22Rv1 (cell line): ENCODE measurements around the gene NBAS.

Source experiments
- H3K27ac ChIP-seq: fragments of 450-650 bp; 2 replicates; pipeline ENCODE4 v1.5.1; 2017
- ZFX ChIP-seq: fragments of 450-650 bp; IDR thresholded peaks from 2 replicates; pipeline ENCODE4 v1.6.1; 2017; ENCODE audit warnings: antibody characterized with exemption, borderline replicate concordance
- TF ChIP-seq, protein P1 (sequence below): fragments of 450-650 bp; IDR thresholded peaks from 2 replicates; pipeline ENCODE4 v1.5.1; 2017; ENCODE audit warnings: mild to moderate bottlenecking

NBAS gene

DNA sequence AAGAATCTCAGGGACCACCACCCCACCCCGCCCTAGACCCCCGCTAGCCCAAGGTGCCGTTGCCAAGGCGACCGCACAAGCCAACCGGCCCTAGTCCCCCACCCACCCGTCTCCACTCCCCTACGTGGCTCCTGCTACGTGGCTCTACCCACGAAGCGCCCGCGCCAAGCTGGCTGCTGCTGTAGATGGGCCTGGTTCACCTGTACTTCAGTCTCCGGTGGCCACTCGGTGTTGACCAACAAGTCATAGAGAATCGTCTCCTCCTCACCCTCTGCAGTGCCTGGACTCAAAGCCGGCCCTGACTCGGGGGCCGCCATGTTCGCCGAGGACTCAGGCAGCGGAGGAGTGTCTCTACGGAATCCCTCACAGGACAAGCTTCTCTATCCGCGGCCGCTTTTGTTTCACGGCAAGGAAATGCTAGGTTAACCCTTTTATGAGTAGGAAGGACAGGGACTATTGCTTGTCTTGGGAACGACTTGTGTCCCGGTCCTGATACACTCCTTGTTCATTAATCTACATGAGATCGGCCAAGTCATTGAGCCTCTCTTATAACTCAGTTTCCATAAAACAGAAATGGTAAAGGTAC, at the start of gene NBAS:
Gene NBAS (minus strand): TSS at position 347 of the 586 bp plus-strand sequence. CDS start 30 bp downstream, at position 317.
- no peak for TF ChIP-seq ZFX
- TF ChIP-seq, protein P1, sequence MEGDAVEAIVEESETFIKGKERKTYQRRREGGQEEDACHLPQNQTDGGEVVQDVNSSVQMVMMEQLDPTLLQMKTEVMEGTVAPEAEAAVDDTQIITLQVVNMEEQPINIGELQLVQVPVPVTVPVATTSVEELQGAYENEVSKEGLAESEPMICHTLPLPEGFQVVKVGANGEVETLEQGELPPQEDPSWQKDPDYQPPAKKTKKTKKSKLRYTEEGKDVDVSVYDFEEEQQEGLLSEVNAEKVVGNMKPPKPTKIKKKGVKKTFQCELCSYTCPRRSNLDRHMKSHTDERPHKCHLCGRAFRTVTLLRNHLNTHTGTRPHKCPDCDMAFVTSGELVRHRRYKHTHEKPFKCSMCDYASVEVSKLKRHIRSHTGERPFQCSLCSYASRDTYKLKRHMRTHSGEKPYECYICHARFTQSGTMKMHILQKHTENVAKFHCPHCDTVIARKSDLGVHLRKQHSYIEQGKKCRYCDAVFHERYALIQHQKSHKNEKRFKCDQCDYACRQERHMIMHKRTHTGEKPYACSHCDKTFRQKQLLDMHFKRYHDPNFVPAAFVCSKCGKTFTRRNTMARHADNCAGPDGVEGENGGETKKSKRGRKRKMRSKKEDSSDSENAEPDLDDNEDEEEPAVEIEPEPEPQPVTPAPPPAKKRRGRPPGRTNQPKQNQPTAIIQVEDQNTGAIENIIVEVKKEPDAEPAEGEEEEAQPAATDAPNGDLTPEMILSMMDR = no peak
- peak within 1 kb of the TSS; percentile 76 for H3K27ac ChIP-seq

DNA sequence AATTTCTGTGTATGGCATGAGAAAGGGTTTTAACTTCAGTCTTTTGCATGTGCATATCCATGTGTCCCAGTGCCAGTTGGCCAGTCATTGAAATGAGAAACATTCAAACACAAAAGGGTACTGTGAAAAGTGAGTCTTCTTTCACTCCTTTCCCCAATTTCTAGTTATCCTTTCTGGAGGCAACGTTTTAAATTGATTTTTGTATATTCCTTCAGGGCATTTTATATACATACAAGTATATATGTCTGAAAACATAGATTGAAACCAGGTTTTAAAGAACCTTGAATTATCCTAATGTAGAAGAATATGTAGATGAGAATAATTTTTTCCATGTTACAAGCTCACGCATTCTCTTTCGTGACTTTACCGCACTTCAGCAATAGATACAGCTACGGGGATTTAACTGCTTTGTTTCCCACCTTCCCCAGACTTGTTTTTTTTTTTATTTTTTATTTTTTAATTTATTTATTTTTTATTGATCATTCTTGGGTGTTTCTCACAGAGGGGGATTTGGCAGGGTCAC, 49.4 kb upstream of the NBAS start:
- no peak overlapping the region for H3K27ac ChIP-seq
- TF ChIP-seq, protein P1 = no peak
- no peak for TF ChIP-seq ZFX

- no peak for TF ChIP-seq ZFX
- TF ChIP-seq, protein P1 = no peak
- no peak overlapping the region for H3K27ac ChIP-seq
These were observed 48.4 kb upstream of the NBAS start for GRCh38 chr2:15609341-15610042.

DNA sequence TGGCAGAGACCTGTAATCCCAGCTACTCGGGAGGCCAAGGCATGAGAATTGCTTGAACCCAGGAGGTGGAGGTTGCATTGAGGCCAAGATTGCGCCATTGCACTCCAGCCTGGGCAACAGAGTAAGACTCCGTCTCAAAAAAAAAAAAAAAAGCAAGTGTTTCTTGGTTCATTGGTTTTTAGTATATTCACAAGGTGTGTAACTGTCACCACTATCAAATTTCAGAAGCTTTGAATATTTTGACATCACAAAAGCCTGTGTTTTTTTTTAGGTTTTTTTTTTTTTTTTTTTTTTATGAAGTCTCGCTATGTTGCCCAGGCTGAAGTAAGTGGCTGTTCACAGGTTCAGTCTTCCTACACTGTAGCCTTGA, 47.2 kb upstream of the NBAS start:
- no peak for TF ChIP-seq ZFX
- TF ChIP-seq, protein P1 = no peak
- H3K27ac ChIP-seq = no peak overlapping the region

DNA sequence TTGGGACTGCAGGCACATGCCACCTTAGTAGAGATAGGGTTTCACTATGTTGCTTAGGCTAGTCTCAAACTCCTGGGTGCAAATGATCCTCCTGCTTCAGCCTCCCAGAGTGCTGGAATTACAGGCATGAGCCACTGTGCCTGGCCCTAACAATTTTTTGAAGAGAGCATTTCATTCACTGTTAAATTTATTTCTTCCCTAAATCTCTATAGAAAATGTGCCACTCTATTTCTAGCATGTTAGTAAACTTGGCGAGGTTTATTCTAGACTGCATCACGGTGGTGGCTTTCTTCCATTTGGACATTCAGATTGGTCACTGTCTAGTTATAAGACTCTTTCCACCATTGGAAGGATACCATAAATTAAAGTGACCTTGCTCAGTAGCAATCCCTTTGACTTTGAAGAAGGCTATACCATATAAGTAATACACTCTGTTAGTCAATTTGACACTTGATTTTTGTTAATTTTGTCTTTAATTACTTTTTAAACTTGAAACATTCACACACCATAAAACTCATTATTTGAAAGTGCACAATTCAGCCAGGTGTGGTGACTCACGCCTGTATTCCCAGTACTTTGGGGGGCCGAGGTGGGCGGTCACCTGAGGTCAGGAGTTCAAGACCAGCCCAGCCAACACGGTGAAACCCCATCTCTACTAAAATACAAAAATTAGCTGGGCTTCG, 46.7 kb upstream of the NBAS start:
- no peak overlapping the region for H3K27ac ChIP-seq
- TF ChIP-seq, protein P1 = no peak
- no peak for TF ChIP-seq ZFX

DNA sequence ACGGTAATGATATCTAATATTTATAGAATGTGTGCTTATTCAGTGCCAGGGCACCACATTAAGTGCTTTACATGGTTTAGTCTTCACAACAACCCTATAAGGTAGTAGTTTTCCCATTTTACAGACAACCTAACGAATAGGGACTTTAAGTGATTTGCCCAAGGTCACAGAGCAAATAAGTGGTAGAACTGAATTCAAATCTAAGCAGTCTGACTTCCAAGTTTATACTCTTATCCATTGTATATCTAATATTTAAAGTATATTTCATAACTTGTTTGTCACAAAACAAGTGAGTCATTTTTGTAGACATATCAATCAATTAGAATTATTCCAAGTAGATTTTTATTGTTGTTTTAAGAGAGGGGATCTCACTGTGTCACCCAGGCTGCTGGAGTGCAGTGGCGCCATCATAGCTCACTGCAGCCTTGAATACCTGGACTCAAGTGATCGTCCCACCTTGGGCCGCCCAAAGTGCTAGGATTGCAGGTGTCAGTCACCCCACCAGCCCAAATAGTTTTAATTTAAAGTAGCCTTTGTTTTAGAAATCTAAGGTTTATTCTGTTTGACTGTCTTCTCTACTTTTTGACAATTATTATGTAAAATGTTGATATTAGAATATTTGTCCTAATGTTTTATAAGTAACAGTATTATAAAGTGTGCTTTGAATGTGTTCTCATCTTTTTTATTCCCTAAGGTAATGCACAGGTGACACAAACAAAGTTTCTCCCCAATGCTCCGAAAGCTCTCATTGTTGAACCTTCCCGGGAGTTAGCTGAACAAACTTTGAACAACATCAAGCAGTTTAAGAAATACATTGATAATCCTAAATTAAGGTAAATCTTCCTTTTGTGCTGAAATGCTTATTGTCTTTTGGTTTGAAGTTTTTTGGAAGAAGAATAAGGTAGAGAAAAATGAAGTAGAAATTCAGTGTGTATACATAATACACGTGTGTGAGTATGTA, 45.6 kb upstream of the NBAS start:
- TF ChIP-seq ZFX = no peak
- TF ChIP-seq, protein P1 = no peak
- H3K27ac ChIP-seq = no peak overlapping the region
